GM13976 (cell line): ENCODE data around the gene VTI1A.

Experiments used
- DNase-seq: peaks from one replicate; pipeline ENCODE4 v3.0.0; 2012; ENCODE audit warnings: low spot score
- in situ Hi-C: fragments of 300-500 bp; cut with MboI; formaldehyde crosslinking; loops from one replicate; pipeline ENCODE4 v1.12.0; 2022; ENCODE audit warnings: low sequenced_read_pairs, mixed read lengths, inconsistent platforms; ENCODE audit not compliant: unreplicated experiment
- TF ChIP-seq, protein P1 (sequence below): IDR thresholded peaks from 2 replicates; pipeline ENCODE4 v1.5.1; 2012; ENCODE audit warnings: borderline replicate concordance, mild to moderate bottlenecking; ENCODE audit not compliant: insufficient read depth; ENCODE audit errors: extremely low read depth, missing control alignments, control extremely low read depth

The VTI1A gene

DNA sequence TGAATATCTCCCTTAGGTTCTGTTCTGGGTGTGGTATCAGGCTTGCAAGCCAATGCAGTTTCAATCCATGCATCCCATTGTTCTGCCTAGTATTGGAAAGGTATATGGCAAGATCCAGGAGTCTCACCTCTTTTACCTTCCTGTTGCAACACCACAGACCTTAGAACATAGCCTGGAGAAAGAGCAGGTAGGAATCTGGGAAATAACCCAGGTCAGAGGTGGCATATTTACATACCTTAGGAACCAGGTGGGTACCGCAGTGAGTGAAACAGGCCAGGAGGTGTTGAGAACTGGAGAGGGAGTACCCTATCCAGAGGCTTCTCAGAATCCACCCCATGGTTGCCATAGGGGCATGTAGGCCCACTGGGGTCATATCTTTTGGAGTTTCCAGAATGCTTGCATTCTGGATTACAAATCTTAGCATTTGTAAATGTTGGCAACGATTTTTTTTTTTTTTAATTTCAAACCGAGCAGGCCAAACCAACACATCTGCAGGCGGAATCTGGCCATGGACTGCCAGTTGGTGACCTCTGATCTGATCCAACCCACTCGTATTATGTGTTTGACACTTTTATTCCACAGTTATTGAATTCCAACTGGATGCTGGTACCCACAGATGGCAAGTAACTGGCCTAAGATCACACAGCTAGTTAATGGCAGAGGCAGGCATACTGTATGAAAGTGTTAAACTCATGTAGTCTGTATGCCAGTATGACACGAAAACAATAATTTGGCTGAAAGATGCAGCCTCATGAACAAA is 322.8 kb downstream of the VTI1A start:
- DNase-seq: no peak
- TF ChIP-seq, protein P1, sequence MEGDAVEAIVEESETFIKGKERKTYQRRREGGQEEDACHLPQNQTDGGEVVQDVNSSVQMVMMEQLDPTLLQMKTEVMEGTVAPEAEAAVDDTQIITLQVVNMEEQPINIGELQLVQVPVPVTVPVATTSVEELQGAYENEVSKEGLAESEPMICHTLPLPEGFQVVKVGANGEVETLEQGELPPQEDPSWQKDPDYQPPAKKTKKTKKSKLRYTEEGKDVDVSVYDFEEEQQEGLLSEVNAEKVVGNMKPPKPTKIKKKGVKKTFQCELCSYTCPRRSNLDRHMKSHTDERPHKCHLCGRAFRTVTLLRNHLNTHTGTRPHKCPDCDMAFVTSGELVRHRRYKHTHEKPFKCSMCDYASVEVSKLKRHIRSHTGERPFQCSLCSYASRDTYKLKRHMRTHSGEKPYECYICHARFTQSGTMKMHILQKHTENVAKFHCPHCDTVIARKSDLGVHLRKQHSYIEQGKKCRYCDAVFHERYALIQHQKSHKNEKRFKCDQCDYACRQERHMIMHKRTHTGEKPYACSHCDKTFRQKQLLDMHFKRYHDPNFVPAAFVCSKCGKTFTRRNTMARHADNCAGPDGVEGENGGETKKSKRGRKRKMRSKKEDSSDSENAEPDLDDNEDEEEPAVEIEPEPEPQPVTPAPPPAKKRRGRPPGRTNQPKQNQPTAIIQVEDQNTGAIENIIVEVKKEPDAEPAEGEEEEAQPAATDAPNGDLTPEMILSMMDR: no peak
- in situ Hi-C loops: no loop called here

DNA sequence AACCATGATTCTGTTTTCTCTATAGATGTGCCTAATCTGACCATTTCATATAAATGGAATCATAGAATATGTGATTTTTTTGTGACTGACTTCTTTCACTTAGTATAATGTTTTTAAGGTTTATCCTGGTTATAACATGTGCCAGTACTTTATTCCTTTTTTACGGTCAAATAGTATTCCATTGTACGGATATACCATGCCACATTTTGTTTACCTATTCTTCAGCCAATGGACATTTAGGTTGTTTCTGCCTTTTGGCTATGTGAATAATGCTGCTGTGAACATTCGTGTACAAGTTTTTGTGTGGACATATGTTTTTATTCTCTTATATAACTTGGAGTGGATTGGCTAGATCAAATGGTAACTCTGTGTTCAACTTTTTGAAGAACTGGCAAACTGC is 324.7 kb downstream of the VTI1A start:
- in situ Hi-C loops: no loop called here
- TF ChIP-seq, protein P1: no peak

DNA sequence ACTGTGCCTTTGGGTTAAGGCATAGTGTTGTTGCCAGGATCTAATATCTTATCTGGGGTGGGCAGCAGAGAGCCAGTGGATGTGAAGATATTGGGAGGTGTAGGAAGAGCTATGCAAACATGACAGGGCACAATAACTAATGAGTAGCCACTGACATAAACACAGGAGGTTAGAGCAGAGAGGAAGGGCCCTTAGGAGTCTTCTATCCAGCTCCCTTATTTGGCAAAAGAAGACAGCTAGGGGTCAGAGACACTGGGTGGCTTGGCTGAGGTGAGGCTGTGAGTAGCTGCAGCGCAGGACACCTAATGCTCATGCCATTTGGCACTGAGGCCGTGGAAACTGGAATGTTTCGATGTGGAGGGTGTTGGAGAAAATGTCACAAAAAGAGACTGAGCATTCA is 326.8 kb downstream of the VTI1A start:
- TF ChIP-seq, protein P1: no peak
- in situ Hi-C loops: no loop called here
- no peak for DNase-seq

More for the DNA sequence above, 324.7 kb downstream of the VTI1A start:
- DNase-seq: no peak

DNA sequence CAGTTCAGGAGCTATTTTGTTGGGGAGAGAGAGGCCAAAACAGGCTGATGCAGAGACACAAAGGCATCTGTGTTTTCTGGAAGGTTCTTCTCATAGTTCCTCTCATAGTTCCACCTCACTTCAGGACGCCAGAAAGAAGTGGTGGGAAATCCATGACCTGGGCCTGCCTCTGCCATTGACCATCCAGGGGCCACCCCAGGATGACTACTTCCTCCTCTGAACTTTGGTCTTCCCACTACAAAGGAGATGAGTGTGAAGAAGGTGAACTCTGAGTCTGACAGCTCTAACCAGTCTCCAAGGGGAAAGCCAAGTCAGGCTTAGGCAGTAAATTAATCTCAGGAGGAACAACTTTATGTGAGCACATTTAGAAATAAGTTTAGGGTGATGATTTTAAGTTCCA is 327.2 kb downstream of the VTI1A start:
- TF ChIP-seq, protein P1: no peak
- in situ Hi-C loops: no loop called here
- no peak for DNase-seq

DNA sequence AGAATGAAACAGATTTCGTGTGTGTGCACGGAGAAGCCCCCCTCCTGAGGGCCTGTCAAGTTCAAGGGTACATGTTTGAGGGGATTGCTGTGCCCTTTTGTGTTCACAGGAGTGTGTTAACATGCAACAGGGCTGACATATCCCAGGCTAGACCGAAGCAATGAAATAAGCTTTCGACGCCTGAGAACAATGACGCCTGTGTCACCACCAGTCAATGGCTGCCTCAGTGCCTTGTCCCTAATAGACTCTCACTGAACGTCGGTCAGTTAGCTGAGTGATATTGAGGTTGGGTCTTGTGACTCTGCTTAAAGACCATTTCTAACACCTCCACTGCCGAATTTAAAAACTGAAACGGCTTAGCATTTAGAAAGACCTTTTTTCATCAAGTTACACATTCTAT is 327.8 kb downstream of the VTI1A start:
- no peak for DNase-seq
- in situ Hi-C loops: no loop called here
- TF ChIP-seq, protein P1: no peak

DNA sequence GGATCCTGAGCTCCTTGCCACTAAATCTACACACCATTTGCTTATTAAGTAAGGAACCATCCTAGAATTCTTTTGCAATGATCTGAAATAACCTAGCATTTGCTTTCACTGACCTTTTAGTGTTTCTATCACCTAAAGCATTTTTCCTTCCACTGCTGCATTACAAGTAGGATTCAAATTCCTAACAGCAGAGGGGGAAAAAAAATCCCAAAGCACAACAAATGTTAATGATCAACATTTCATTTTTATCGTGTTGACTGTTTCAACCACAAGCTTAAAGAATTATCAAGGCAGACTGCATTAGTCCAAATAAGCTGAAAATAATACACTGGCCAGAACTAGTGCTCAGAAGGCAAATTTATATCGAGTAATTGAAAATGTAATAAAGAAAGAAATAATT is 328.4 kb downstream of the VTI1A start:
- TF ChIP-seq, protein P1: no peak
- in situ Hi-C loops: no loop called here
- DNase-seq: no peak
